Activated T-cell treated with anti-CD3 and anti-CD28 coated beads for 24 hours (primary cell): ENCODE measurements around the gene VCL.
"Not testable (repeated sequence)": the region's sequence is repeated elsewhere in the genome, so short reads cannot be mapped to it uniquely, and the experiment has no call there.

Source experiments
- DNase-seq: peaks from one replicate; pipeline ENCODE4 v3.0.0-alpha.2; 2020; ENCODE audit warnings: low read depth

VCL gene

GRCh38 chr10:73997787-73998622 is at the start of gene VCL:
Gene VCL, plus strand, starts transcription at chr10:73998116. Its CDS starts 92 bp downstream, at chr10:73998208.
- peak; percentile 89 for DNase-seq

- DNase-seq: no peak
Observed at GRCh38 chr10:73948947-73949633, 48.8 kb upstream of the VCL start.

- DNase-seq: no peak
Observed at GRCh38 chr10:73950155-73950948, 47.6 kb upstream of the VCL start.

- no peak for DNase-seq
Observed at GRCh38 chr10:73953665-73954064, 44.3 kb upstream of the VCL start.

GRCh38 chr10:73954737-73955136 is 43.2 kb upstream of the VCL start:
- DNase-seq: no peak

GRCh38 chr10:73955719-73956118 is 42.2 kb upstream of the VCL start:
- DNase-seq: no peak

GRCh38 chr10:73956476-73957359 is 41.2 kb upstream of the VCL start:
- DNase-seq: peak; percentile 22

GRCh38 chr10:73959484-73960243 is 38.3 kb upstream of the VCL start:
- DNase-seq: no peak

GRCh38 chr10:73962386-73962785 is 35.5 kb upstream of the VCL start:
- DNase-seq: no peak

GRCh38 chr10:73963533-73963932 is 34.4 kb upstream of the VCL start:
- DNase-seq: not testable (repeated sequence)

GRCh38 chr10:73964743-73965142 is 33.2 kb upstream of the VCL start:
- DNase-seq: no peak

GRCh38 chr10:73965267-73965889 is 32.5 kb upstream of the VCL start:
- DNase-seq: not testable (repeated sequence)

- DNase-seq: no peak
Observed at GRCh38 chr10:73965890-73966768, 31.8 kb upstream of the VCL start.

- no peak for DNase-seq
Observed at GRCh38 chr10:73967022-73967429, 30.9 kb upstream of the VCL start.

- DNase-seq: no peak
Observed at GRCh38 chr10:73967544-73967943, 30.4 kb upstream of the VCL start.

- no peak for DNase-seq
Observed at GRCh38 chr10:73968098-73968521, 29.8 kb upstream of the VCL start.

GRCh38 chr10:73969224-73969841 is 28.6 kb upstream of the VCL start:
- DNase-seq: no peak

- DNase-seq: no peak
Observed at GRCh38 chr10:73970845-73971244, 27.1 kb upstream of the VCL start.
